WERI-Rb-1 (cell line): ENCODE results near the gene LOXL1.
A peak's percentile ranks its signal among the peaks of the same experiment; 100 is the strongest.

ENCODE experiments used
- DNase-seq: peaks from one replicate; pipeline ENCODE4 v3.0.0-alpha.2; 2020
- H3K27ac ChIP-seq: fragments of 250-450 bp; sonication (Bioruptor Pico); 2 replicates; pipeline ENCODE4 v1.5.1; 2020; ENCODE audit warnings: mild to moderate bottlenecking, moderate library complexity
- H3K27me3 ChIP-seq: fragments of 250-450 bp; sonication (Bioruptor Pico); 2 replicates; pipeline ENCODE4 v1.5.1; 2021; ENCODE audit warnings: mild to moderate bottlenecking, low read depth, moderate library complexity; ENCODE audit not compliant: insufficient read depth, severe bottlenecking
- H3K36me3 ChIP-seq: fragments of 250-450 bp; sonication (Bioruptor Pico); 2 replicates; pipeline ENCODE4 v1.5.1; 2020; ENCODE audit warnings: mild to moderate bottlenecking, moderate library complexity
- H3K4me3 ChIP-seq: 2 replicates; pipeline ENCODE4 v1.5.1; 2011; ENCODE audit warnings: low read depth, mild to moderate bottlenecking, control low read depth, low read length
- H3K9me3 ChIP-seq: fragments of 250-450 bp; sonication (Bioruptor Pico); 2 replicates; pipeline ENCODE4 v1.5.1; 2021; ENCODE audit warnings: mild to moderate bottlenecking, moderate library complexity; ENCODE audit not compliant: severe bottlenecking
- TF ChIP-seq, protein P1 (sequence below): IDR thresholded peaks from 2 replicates; pipeline ENCODE4 v1.5.1; 2011; ENCODE audit warnings: low read depth, mild to moderate bottlenecking, control low read depth, inconsistent platforms, low read length

LOXL1 gene

DNA sequence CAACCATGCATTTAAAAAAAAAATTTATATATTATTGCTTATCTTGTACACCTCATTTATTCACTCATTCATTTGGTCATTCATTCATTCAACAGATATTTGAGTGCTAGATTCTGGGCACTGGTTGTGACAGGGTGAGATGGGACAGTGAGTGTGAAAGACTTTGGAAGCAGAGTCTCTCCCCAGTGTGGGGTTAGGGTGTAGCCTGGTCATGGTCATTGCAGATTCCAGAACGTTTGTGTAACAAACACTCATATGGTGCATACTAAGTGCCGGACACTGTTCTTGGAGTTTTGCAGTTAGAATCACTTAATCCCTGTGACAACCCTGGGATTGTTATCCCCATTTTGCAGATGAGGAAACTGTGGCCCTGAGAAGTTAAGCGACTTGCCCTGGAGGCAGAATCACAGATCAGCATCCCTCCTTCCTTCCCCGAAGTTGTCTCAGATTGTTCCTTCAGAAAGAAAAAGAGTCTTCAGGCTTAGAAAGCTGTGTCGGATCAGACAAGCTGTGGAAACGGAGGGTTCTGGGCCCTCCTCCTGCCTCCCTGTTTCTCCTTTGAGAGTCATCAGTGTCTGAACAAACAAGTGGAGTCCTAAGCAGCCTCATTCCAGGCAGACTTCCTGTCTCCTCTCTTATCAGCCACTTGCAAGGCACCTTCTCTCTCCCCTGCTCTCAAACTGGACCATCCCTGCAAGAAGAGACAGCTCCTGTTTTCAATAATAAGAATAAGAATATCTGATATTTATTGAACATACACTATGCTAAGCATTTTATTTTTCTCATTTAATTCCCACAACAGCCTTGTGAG lies 6.3 kb downstream of the LOXL1 start:
- Histone ChIP-seq H3K27ac (peak overlapping the region; percentile 90), H3K27me3 (no peaks in the 10 kb centered on the region), H3K4me3 (no peak overlapping the region), H3K9me3 (no peaks in the 10 kb centered on the region), H3K36me3 (peaks cover 48% of the 10 kb centered on the region)
- TF ChIP-seq, protein P1, sequence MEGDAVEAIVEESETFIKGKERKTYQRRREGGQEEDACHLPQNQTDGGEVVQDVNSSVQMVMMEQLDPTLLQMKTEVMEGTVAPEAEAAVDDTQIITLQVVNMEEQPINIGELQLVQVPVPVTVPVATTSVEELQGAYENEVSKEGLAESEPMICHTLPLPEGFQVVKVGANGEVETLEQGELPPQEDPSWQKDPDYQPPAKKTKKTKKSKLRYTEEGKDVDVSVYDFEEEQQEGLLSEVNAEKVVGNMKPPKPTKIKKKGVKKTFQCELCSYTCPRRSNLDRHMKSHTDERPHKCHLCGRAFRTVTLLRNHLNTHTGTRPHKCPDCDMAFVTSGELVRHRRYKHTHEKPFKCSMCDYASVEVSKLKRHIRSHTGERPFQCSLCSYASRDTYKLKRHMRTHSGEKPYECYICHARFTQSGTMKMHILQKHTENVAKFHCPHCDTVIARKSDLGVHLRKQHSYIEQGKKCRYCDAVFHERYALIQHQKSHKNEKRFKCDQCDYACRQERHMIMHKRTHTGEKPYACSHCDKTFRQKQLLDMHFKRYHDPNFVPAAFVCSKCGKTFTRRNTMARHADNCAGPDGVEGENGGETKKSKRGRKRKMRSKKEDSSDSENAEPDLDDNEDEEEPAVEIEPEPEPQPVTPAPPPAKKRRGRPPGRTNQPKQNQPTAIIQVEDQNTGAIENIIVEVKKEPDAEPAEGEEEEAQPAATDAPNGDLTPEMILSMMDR: no peak
- DNase-seq: no peak

DNA sequence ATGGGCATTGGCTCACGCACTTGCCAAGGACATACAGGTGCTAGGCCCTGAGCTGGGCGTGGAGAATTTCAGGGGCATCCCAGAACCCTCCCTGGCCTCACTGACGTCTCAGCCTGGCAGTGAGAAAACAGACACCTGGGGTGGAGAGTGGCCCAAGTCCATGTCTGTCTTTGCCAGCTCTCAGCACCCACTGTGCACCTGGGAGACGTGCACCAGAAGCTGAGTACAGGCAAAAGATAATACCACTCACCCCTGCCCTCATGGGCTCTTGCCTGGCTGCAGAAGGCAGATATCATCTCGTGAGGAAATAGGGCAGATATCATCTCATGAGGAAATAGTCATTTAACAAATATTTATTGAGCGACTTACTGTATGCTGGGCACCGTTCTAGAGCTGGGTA lies 8.0 kb downstream of the LOXL1 start:
- DNase-seq: no peak
- no peaks in the 10 kb centered on the region for H3K9me3 ChIP-seq
- TF ChIP-seq, protein P1: no peak
- peaks cover 53% of the 10 kb centered on the region for H3K36me3 ChIP-seq
- H3K27ac ChIP-seq: peak overlapping the region; percentile 90
- H3K4me3 ChIP-seq: no peak overlapping the region
- no peaks in the 10 kb centered on the region for H3K27me3 ChIP-seq

DNA sequence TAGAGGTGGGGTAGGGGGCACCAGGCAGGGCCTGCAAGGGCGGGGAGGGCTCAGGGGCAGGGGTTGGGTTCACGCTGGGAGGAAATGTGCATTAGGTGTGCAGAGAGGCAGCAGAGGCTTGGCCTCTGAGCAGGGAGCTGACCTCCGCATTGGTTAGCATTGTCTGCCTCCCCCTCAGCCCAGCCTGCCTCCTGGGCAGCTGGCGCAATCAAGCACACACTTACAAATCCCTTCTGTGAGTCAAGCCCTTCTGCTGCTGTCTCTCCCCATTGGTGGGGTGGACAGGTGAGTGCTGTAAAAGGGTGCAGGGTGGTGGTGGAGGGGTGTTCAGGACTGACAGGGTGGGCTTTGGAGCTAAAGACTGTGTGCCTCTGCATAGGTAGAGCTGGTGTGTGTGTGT lies 9.3 kb downstream of the LOXL1 start:
- H3K4me3 ChIP-seq: peak overlapping the region; percentile 27
- TF ChIP-seq, protein P1: no peak
- peak; percentile 86 for DNase-seq
- peak overlapping the region; percentile 90 for H3K27ac ChIP-seq
- no peaks in the 10 kb centered on the region for H3K27me3 ChIP-seq
- H3K36me3 ChIP-seq: peaks cover 45% of the 10 kb centered on the region
- no peaks in the 10 kb centered on the region for H3K9me3 ChIP-seq

DNA sequence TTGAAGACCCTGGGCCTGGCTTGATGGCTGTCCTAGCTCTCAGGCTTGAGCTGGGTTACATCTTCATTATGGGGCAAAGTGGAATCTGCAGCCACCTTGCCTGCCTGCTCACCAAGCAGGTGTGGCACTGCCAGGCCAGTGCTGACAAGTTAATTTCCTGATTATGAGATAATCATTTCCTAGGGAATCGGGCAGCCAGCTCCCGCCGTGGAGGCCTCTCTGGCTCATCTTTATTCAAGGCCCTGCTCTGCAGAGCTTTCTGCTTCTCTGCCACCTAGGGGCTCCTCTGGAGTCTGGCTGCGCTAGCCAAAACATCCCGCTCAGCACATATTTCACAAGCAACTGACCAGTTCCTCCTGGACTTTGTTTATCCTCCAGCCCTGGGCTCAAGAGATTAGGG lies 9.9 kb downstream of the LOXL1 start:
- TF ChIP-seq, protein P1: peak; percentile 26; the same call in 1 of the 2 replicates
- Histone ChIP-seq H3K27ac (peak overlapping the region; percentile 90), H3K27me3 (no peaks in the 10 kb centered on the region), H3K9me3 (no peaks in the 10 kb centered on the region), H3K4me3 (peak overlapping the region; percentile 27), H3K36me3 (peaks cover 39% of the 10 kb centered on the region)
- peak; percentile 56 for DNase-seq

DNA sequence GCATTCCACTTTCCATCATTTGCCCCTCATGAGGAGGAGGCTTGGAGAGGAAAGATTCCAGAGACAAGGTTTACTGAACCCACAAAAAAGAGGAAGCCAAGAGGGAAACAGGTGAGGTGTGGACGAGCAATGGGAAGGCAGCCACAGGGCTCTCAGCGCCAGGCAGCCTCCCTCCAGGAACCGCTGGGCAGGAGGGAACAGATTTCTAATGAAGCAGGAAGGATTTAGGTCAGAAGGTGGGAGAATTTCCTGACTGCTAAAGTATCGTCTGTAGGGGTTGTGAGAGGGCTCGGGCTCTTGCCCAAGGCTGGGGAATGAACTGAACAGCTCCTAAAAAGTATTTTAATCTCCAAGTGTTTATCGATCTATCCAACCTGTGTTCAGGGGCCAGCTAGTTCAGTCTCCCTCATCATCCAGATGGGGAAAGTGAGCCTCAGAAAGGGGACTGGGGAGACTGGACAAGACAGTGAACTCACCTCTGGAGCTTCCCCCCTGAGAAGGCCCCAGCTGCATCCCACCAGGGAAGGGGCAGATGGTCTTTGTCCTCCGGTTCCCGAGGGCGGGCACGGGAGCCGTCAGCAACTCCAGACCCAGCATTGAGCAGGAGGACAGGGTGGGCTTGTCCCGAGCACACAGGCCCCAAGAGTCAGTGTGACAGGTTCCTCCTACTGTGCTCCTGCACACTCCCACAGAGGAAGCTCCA lies 10.5 kb downstream of the LOXL1 start:
- TF ChIP-seq, protein P1: no peak
- Histone ChIP-seq H3K27me3 (no peaks in the 10 kb centered on the region), H3K36me3 (peaks cover 33% of the 10 kb centered on the region), H3K4me3 (peak overlapping the region; percentile 27), H3K9me3 (no peaks in the 10 kb centered on the region), H3K27ac (peak overlapping the region; percentile 90)
- DNase-seq: no peak
